Activated CD8-positive, alpha-beta memory T cell treated with anti-CD3 and anti-CD28 coated beads for 24 hours (primary cell): Measurements from ENCODE around the gene UBL5.
"Not testable (repeated sequence)": the region's sequence is repeated elsewhere in the genome, so short reads cannot be mapped to it uniquely, and the experiment has no call there.

ENCODE experiments used
- DNase-seq: peaks from one replicate; pipeline ENCODE4 v3.0.0-alpha.2; 2020

Gene UBL5

DNA sequence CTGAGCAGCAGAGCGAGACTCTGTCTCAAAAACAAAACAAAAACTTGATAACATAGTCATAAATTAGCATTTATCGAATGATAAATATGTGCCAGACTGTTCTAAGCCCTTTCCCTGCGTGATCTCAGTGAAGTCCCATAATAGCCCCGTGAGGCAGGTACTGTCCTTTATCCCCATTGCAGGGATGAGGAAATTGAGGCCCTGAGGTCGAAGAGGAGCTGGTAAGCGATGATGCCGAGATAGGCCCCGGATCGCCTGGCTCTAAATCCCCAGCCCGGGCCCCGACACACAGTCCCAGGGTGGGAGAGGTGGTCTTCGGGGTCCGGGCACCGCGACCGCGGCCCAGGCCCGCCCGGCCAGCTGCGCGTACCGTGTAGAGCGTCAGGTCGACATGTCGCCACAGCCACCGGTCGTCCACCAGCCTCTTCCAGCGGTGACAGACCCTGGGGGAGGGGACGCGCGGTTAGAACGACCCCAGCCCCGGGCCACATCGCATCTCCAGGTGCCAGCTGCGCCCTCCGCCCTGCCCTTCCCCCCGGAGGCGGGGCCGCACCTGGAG is 9.5 kb upstream of the UBL5 start:
- DNase-seq: no peak

- peak; percentile 100 for DNase-seq
Measured at GRCh38 chr19:9818734-9819595, 8.8 kb upstream of the UBL5 start, which contains the start of gene FBXL12. Gene FBXL12 (minus strand): TSS chr19:9819079. CDS start chr19:9818813, 266 bp downstream.

DNA sequence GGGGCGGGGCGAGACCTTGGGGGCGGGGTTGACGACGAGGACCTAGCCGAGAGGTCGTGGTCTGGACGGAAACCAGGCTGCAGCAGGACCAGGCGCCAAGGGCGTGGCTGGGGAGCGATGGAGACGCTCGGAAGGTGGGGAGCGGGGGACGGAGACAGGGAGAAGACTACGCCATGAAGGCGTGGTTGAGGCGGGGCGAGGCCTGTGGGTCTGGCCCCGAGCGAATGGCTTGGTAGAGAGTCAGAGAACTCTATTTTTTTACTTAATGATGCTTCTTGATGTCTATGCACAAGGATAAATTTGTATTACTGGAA is 8.2 kb upstream of the UBL5 start:
- DNase-seq: no peak

DNA sequence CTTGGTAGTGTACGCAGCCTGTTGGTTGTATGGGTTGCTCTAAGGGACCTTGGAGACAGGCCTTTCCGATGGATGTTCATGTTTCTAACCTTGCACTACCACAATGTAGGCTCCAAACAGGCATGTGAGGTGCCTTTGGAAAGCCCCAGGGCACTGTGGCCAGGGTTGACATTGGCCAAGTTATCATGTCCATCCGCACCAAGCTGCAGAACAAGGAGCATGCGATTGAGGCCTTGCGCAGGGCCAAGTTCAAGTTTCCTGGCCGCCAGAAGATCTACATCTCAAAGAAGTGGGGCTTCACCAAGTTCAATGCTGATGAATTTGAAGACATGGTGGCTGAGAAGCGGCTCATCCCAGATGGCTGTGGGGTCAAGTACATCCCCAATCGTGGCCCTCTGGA is 7.7 kb upstream of the UBL5 start:
- not testable (repeated sequence) for DNase-seq

DNA sequence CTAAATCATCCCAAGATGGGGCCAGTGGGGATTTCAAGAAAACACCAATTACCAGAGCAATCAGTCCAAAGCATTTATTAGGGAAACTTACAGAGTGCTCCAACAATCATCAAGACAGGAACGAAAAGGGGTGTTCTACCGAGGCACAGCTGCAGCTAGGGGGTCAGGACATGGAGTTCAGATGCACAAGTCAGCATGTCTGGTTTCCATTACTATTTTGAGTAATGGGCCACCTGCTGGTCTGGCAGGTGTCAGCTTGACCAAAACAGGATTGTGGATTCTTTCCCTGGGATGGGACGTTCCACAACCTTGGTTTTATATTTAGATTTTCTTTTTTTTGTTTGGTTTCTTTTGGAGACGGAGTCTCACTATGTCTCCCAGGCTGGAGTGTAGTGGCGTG is 3.9 kb upstream of the UBL5 start:
- no peak for DNase-seq

DNA sequence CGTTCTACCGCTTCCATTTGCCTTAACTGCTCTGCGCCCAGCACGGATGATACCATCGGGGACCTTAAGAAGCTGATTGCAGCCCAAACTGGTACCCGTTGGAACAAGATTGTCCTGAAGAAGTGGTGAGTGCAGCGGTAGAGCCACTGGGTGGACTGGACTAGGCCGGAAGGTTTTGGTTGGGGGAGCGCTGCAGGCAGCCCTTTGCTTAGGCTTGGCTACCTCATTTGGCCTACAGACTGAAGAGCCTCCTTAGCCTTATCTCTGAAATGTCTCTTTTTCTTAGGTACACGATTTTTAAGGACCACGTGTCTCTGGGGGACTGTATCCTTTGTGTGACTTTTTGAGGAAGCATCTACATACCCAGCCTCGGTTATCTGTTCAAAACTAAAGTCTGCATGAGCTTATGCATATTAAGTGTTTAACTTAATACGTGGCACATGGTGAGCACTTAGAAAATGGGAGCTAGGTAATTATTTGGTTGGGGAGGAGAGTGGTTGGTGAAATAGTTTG is 889 bp downstream of the UBL5 start:
- no peak for DNase-seq

DNA sequence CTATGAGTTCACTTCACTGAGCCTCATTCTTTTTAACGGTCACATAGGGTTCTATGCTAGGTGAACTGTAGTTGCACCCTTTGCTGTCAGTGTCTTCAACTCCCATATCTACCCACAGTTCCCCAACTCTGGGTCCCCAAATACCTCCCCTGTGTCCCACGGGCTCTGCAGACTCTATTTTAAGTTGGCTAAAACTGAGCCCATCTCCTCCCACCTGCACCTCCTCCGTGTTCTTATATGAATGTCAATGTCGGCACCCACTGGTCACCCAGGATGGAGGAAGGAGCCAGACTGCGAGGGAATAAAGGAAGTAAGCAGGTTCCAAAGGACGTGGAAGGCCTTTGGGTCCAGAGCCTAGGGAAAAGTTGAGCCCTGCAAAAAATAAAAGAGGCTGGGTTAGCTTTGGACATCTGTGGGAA is 6.6 kb downstream of the UBL5 start:
- DNase-seq: no peak

DNA sequence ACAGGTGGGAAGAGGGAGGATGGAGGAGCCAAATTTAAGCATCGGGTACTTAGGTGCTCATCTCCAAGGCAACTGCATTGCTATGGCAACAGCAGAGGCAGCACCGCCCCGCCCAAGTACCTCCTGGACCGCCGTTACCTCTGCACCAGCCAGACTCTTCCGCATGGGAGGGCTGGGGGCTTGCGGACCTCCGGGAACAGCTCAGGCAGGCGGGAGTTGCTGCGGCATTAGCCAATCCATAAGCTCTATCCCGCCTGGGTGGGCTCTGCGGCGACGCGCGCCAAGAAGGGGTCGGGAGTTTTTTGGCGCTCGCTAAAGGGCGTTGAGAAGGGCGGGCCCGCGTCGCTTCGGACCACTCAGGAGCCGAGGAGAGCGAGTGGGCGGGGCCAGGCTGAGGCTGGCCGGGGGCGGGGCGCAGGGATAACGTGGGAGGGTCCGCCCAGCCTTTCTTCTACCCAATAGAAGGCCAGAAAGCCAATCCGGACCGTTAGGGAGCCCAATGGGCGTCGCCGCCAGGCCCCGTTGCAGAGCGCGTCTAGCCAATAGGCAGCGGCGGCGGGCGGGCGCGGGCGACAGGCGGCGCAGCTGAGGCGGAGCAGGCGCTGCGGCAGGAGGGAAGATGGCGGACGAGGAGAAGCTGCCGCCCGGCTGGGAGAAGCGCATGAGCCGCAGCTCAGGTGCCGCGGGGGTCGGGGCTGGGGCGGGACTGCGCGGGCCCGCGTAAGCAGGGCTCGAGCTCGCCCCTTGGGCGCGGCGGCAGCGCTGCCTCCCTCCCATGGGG is 7.2 kb downstream of the UBL5 start, which contains the start of gene PIN1:
Gene PIN1, plus strand, starts transcription at position 593 of the 781 bp plus-strand sequence. Its CDS starts 27 bp downstream, at position 620.
- DNase-seq: peak; percentile 99

DNA sequence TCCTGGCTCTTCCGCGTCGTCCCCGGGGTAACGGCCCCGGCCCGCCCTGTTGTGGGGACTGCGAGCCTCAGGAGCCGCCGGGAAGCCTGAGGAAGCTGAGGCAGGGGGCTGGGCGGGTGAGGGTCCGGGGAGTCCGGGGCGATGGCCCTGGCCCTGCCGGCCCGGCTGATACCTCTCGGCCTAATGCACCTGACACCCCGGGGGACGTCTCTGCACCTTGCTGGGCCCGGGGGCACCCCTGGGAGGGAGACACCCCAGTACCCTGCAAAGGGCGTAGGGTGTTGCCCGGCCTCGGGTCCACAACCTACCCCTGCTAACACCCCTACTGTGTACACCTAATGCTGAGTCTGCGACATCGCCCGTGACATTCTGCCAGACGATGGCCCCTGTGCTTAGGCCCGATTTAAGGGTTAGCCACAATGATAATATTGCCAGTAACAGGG is 7.8 kb downstream of the UBL5 start:
- peak; percentile 67 for DNase-seq

DNA sequence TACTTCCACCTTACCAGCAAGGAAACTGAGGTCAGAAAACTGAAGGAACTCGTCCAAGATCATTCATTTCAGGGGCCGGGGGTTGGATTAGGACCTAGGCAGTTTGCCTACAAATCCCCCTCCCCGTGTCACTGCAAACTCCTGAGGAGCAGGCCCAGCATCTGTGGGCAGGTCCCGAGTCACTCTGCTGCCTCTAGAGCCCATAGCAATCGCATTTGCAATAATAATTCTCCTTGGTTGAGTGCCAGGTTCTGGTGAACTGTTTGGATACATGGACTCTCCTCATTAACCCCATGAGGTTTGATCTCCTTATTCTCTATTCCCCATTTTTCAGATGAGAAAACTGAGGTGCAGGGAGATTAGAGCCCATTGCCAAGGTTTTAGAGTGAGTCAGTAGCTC is 8.3 kb downstream of the UBL5 start:
- DNase-seq: no peak

DNA sequence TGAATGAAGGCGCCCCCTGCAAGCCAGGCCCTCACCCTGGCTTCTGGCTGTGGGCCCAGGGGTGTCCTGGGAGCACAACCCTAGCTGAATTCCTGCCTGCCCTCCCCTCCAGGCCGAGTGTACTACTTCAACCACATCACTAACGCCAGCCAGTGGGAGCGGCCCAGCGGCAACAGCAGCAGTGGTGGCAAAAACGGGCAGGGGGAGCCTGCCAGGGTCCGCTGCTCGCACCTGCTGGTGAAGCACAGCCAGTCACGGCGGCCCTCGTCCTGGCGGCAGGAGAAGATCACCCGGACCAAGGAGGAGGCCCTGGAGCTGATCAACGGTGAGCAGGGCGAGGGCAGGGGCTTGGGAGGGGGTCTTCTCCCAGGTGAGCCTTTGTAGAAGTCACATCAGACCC is 10.6 kb downstream of the UBL5 start:
- DNase-seq: no peak

DNA sequence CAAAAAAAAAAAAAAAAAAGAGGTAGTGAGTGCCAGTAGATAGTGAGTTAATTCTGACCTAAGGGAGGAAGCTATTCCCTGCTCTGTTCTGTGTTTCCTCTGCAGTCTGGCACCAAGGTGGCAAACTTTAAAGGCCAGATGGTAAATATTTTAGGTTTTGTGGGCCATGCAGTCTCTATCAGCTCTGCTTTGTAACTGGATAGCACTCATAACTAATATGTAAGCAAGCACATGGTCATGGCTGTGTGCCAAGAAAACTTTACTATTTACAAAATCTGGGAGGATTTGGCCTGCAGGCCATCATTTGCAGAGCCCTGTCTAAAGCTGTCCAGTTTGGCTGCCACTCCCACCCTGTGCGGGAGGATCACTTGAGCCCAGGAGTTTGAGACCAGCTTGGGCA is 11.7 kb downstream of the UBL5 start:
- DNase-seq: no peak

- no peak for DNase-seq
Measured at GRCh38 chr19:9842834-9843625, 15.3 kb downstream of the UBL5 start.

DNA sequence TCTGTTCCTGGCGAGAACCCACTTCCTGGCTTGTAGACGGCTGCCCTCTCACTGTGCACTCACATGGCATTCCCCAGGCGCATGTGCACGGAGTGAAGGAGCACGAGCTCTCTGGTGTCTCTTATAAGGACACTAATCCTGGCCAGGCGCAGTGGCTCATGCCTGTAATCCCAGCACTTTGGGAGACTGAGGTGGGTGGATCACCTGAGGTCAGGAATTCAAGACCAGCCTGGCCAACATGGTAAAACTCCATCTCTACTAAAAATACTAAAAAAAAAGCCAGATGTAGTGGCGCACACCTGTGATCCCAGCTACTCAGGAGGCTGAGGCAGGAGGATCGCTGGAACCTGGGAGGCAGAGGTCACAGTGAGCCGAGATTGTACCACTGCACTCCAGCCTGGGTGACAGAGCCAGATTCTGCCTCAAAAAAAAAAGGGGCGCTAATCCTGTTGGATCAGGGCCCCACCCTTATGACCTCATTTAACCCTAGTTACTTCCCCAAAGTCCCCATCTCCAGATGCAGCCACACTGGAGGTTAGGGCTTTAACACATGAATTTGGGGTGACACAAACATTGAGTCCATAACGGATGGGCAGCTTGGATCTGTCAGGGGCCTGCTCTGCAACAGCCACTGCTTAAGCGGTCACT is 16.0 kb downstream of the UBL5 start:
- not testable (repeated sequence) for DNase-seq

- peak; percentile 80 for DNase-seq
Measured at GRCh38 chr19:9847087-9847671, 19.5 kb downstream of the UBL5 start.

DNA sequence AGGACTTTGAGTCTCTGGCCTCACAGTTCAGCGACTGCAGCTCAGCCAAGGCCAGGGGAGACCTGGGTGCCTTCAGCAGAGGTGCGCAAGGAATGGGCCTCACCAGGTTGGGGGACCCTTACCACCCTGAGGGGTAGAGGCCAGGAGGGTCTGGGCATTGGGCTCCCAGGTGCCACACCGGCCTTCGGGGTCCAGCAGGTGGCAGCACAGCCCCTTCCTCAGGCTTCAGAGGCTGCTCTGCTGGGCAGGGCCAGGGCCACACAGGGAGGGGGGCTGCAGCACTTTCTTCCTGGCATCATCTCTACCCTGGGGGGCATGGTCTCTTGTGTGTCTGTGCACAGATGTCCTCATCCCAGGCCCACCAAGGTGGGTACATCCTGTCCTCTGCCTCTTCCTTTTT is 20.3 kb downstream of the UBL5 start:
- DNase-seq: peak; percentile 66

- DNase-seq: no peak
Measured at GRCh38 chr19:9848762-9849161, 21.0 kb downstream of the UBL5 start.

- DNase-seq: no peak
Measured at GRCh38 chr19:9849791-9850190, 22.1 kb downstream of the UBL5 start.

- no peak for DNase-seq
Measured at GRCh38 chr19:9850235-9850959, 22.7 kb downstream of the UBL5 start.

DNA sequence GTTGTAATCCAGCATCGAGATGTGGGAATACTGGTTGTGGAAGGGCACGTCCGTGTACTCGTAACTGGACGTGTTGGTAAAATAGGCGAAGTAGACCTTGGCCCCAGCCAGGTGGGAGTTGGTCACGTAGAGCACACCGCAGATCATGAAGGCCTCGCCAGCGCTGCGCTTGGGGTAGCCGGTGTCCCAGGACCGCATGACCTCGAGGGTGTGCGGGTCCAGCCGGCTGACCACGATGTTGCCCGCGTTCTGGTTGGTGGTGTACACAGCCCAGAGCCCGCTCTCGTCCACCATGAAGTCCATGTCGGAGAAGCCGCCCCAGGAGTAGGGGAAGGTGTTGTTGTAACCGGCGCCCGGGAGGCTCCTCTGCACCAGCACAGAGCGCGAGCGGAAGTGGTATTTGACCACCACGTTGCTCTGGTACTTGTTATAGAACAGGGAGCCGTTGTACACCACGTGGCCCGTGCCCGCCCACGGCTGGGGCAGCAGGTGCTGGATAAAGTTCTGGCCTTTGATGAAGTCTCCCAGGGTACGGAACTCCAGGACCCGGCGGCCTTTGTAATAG is 26.6 kb downstream of the UBL5 start:
- DNase-seq: no peak

GRCh38 chr19:9856609-9857008 is 28.9 kb downstream of the UBL5 start:
- DNase-seq: no peak
